ENCODE measurements around the gene AMOT. TPM values are rescaled to one million over a fixed set of nuclear protein-coding genes. Genes with fewer than 3 reads are reported as not detected.

The AMOT gene
- total and polyA plus RNA-seq, 2 experiments from 2014 or later = 2.1 to 5.4 TPM

DNA sequence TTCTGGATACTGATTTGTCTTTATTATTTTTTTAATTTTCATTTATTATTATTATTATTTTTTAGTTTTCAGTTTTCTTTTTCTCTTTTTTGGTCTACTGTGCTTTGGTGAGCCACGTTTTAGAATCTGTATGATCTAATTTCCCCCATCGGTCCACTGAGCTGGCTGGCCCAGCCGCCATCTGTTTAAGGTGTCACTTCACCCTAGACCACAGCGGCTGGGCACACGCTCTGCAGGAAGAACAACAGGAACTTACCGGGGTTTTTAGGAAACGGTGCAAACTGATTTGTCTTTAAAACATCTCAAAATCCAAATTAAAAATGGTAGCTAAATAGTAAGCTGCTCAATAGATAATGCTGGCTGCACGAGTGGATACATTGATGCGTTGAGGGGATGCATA lies 48.8 kb upstream of the AMOT start (continued):
- no peak for TF ChIP-seq ZNF462 (CRISPR knock-in tag; IDR thresholded peaks at IDR 0.05)
- no peak for TF ChIP-seq REST (IDR thresholded peaks at IDR 0.05; ENCODE audit: unreplicated experiment)
- no peak for TF ChIP-seq ZNF331 (CRISPR knock-in tag; IDR thresholded peaks at IDR 0.05; ENCODE audit: low read depth)
- TF ChIP-seq JUNB (IDR thresholded peaks at IDR 0.05; ENCODE audit: unreplicated experiment) = no peak
- TF ChIP-seq POLR2AphosphoS5 (IDR thresholded peaks at IDR 0.05; ENCODE audit: low read depth) = no peak

- Histone ChIP-seq H3K27ac (ENCODE audit: low read depth) (no peak overlapping the region), H3F3A (replicated peaks; ENCODE audit: low read depth) (no peaks in the 10 kb centered on the region), H3K4me2 (no peak overlapping the region), H3K27me3 (ENCODE audit: insufficient read depth) (no peaks in the 10 kb centered on the region), H3K36me3 (ENCODE audit: insufficient read depth) (no peaks in the 10 kb centered on the region), H3K4me3 (no peak overlapping the region), H3K4me1 (ENCODE audit: insufficient read depth) (no peaks in the 10 kb centered on the region), H4K20me1 (replicated peaks; ENCODE audit: insufficient read depth) (no peaks in the 10 kb centered on the region), H3K9me2 (ENCODE audit: insufficient read depth) (no peaks in the 10 kb centered on the region), H3K79me2 (replicated peaks; ENCODE audit: insufficient read depth) (no peaks in the 10 kb centered on the region), H2AFZ (no peak overlapping the region)
- DNase-seq (ENCODE audit: low spot score) = no peak
- Mint-ChIP-seq H3K27me3 (ENCODE audit: insufficient read depth, low read depth, poor library complexity) (no peaks in the 10 kb centered on the region), H3K9me3 (no peaks in the 10 kb centered on the region), H3K36me3 (ENCODE audit: low read depth) (no peaks in the 10 kb centered on the region), H3K4me1 (no peaks in the 10 kb centered on the region), H3K4me3 (no peak overlapping the region), H3K27ac (no peak overlapping the region)
- ATAC-seq = no peak
- TF ChIP-seq ZNF331 (CRISPR knock-in tag; IDR thresholded peaks at IDR 0.05; ENCODE audit: low read depth) = no peak
- no peak for TF ChIP-seq EZH2phosphoT487 (IDR thresholded peaks at IDR 0.05; ENCODE audit: unreplicated experiment)
- no peak for TF ChIP-seq ZNF462 (CRISPR knock-in tag; IDR thresholded peaks at IDR 0.05)
Observed at GRCh38 chrX:112888916-112889315, 48.3 kb upstream of the AMOT start.

Data from GM23338 (cell line).